HS-27A (cell line): ENCODE data around the gene GABRG3.

Source experiments
- DNase-seq: peaks from one replicate; pipeline ENCODE4 v3.0.0-alpha.2; 2012; ENCODE audit warnings: low read depth, missing footprints

The GABRG3 gene

GRCh38 chr15:27414168-27414870, 443.3 kb downstream of the GABRG3 start:
- DNase-seq: no peak

GRCh38 chr15:27418726-27419125, 447.7 kb downstream of the GABRG3 start:
- DNase-seq: no peak

- no peak for DNase-seq
Measured at GRCh38 chr15:27422997-27423396, 452.0 kb downstream of the GABRG3 start.

- no peak for DNase-seq
Measured at GRCh38 chr15:27426805-27427204, 455.8 kb downstream of the GABRG3 start.

- DNase-seq: no peak
Measured at GRCh38 chr15:27427276-27427675, 456.3 kb downstream of the GABRG3 start.

- DNase-seq: no peak
Measured at GRCh38 chr15:27428151-27428550, 457.2 kb downstream of the GABRG3 start.

- no peak for DNase-seq
Measured at GRCh38 chr15:27429577-27429976, 458.6 kb downstream of the GABRG3 start.

- DNase-seq: no peak
Measured at GRCh38 chr15:27433604-27434003, 462.6 kb downstream of the GABRG3 start.

GRCh38 chr15:27438403-27439375, 467.7 kb downstream of the GABRG3 start:
- DNase-seq: no peak

GRCh38 chr15:27441120-27441519, 470.1 kb downstream of the GABRG3 start:
- DNase-seq: no peak

GRCh38 chr15:27448234-27448633, 477.3 kb downstream of the GABRG3 start:
- no peak for DNase-seq

GRCh38 chr15:27448986-27449385, 478.0 kb downstream of the GABRG3 start:
- DNase-seq: no peak

- DNase-seq: no peak
Measured at GRCh38 chr15:27449941-27450340, 479.0 kb downstream of the GABRG3 start.

GRCh38 chr15:27454281-27455075, 483.5 kb downstream of the GABRG3 start:
- no peak for DNase-seq

GRCh38 chr15:27456807-27457206, 485.8 kb downstream of the GABRG3 start:
- no peak for DNase-seq

- no peak for DNase-seq
Measured at GRCh38 chr15:27457766-27458165, 486.8 kb downstream of the GABRG3 start.

- no peak for DNase-seq
Measured at GRCh38 chr15:27458345-27459084, 487.5 kb downstream of the GABRG3 start.

GRCh38 chr15:27459836-27460235, 488.9 kb downstream of the GABRG3 start:
- DNase-seq: no peak

GRCh38 chr15:27461181-27461580, 490.2 kb downstream of the GABRG3 start:
- no peak for DNase-seq

GRCh38 chr15:27463525-27464088, 492.6 kb downstream of the GABRG3 start:
- DNase-seq: no peak

GRCh38 chr15:27464941-27465612, 494.1 kb downstream of the GABRG3 start:
- no peak for DNase-seq
